B cell (primary cell): ENCODE measurements around the gene FOXN1. TPM values are rescaled to one million over a fixed set of nuclear protein-coding genes. Genes with fewer than 3 reads are reported as not detected.

Experiments used
- ATAC-seq: fragments of 200-7000 bp; cut with Tn5 transposase; one replicate; pipeline ENCODE4 v1.10.0; 2021; ENCODE audit warnings: low read depth, mild to moderate bottlenecking, moderate number of reproducible peaks, moderate library complexity
- CTCF ChIA-PET: fragments of 350-600 bp; sonication (Branson Sonifier 250); formaldehyde crosslinking; loops from one replicate; lab custom pipeline; 2021; ENCODE audit warnings: antibody characterized with exemption, inconsistent platforms; lab: Charles Lee
- POLR2A ChIA-PET: fragments of 350-600 bp; sonication (Branson Sonifier 250); formaldehyde crosslinking; loops from one replicate; lab custom pipeline; 2021; ENCODE audit warnings: antibody characterized with exemption; lab: Charles Lee
- DNase-seq: peaks from one replicate; pipeline ENCODE4 v3.0.0; 2013
- H2AFZ ChIP-seq: 2 replicates; pipeline ENCODE4 v1.6.1; 2012; ENCODE audit warnings: mild to moderate bottlenecking, low read depth, low read length; ENCODE audit not compliant: insufficient read depth, poor library complexity, severe bottlenecking
- H3K27ac ChIP-seq, 2 donors: 1 replicate in 1 of 2; 2 replicates in 1 of 2; pipeline ENCODE4 v1.5.1; 2012 to 2013; ENCODE audit warnings: low read length in 2 of 2, mild to moderate bottlenecking in 2 of 2, moderate library complexity in 1 of 2
- H3K27me3 ChIP-seq, 4 experiments: fragments of 200-600 bp in 1 of 4; sonication (generic) in 1 of 4; replicated peaks in 1 of 4; 1 replicate in 2 of 4; 2 replicates in 2 of 4; pipeline versions ENCODE4 v1.6.1 to v1.7.0; 2013 to 2016; ENCODE audit warnings: low read length in 3 of 4, mild to moderate bottlenecking in 2 of 4, mixed read lengths in 1 of 4, moderate library complexity in 1 of 4; ENCODE audit not compliant: insufficient read depth in 4 of 4, control insufficient read depth in 3 of 4; ENCODE audit errors: control extremely low read depth in 1 of 4
- H3K36me3 ChIP-seq, 2 experiments: replicated peaks in 1 of 2; 1 replicate in 1 of 2; 2 replicates in 1 of 2; pipeline versions ENCODE4 v1.6.1 to v1.7.1; 2013; ENCODE audit warnings: low read length in 1 of 2; ENCODE audit not compliant: insufficient read depth in 2 of 2, control insufficient read depth in 1 of 2; ENCODE audit errors: control extremely low read depth in 1 of 2, extremely low read depth in 1 of 2
- H3K4me1 ChIP-seq, 2 donors: fragments of 200-600 bp in 1 of 2; sonication (generic) in 1 of 2; 1 replicate in 1 of 2; 2 replicates in 1 of 2; pipeline versions ENCODE4 v1.5.1 to v1.6.1; 2013 to 2017; ENCODE audit warnings: low read length in 2 of 2; ENCODE audit not compliant: control insufficient read depth in 2 of 2, insufficient read depth in 2 of 2
- H3K4me2 ChIP-seq: replicated peaks from 2 replicates; pipeline ENCODE3; 2012; ENCODE audit warnings: mild to moderate bottlenecking, low read depth, low read length; ENCODE audit not compliant: poor library complexity, severe bottlenecking
- H3K4me3 ChIP-seq, 5 experiments: fragments of 200-600 bp in 1 of 5; sonication (generic) in 1 of 5; 1 replicate in 3 of 5; 2 replicates in 2 of 5; pipeline versions ENCODE4 v1.5.1 to v1.7.0; 2011 to 2016; ENCODE audit warnings: low read length in 4 of 5, mild to moderate bottlenecking in 4 of 5, low read depth in 2 of 5, control low read depth in 1 of 5, moderate library complexity in 1 of 5; ENCODE audit not compliant: insufficient read depth in 1 of 5; ENCODE audit errors: control extremely low read depth in 1 of 5, extremely low read depth in 1 of 5
- H3K79me2 ChIP-seq: fragments of 200-600 bp; sonication (generic); one replicate; pipeline ENCODE4 v1.6.0; 2016; ENCODE audit warnings: low read length; ENCODE audit not compliant: control insufficient read depth, insufficient read depth
- H3K9ac ChIP-seq: fragments of 200-600 bp; sonication (generic); 2 replicates; pipeline ENCODE4 v1.6.1; 2017; ENCODE audit warnings: mild to moderate bottlenecking, low read length, moderate library complexity
- H3K9me3 ChIP-seq, 3 donors: one replicate each; pipeline versions ENCODE4 v1.6.1 to v1.7.1; 2013; ENCODE audit warnings: low read length in 2 of 3; ENCODE audit not compliant: control insufficient read depth in 2 of 3, insufficient read depth in 1 of 3; ENCODE audit errors: control extremely low read depth in 1 of 3
- H4K20me1 ChIP-seq: 2 replicates; pipeline ENCODE4 v1.6.0; 2012; ENCODE audit warnings: mild to moderate bottlenecking, low read length; ENCODE audit not compliant: insufficient read depth, control insufficient read depth, poor library complexity, severe bottlenecking
- H3K27ac Mint-ChIP-seq: one replicate; pipeline ENCODE4 v1.8.0; 2021; ENCODE audit warnings: mixed read lengths
- H3K27me3 Mint-ChIP-seq: one replicate; pipeline ENCODE4 v1.8.0; 2021; ENCODE audit warnings: mixed read lengths
- H3K4me1 Mint-ChIP-seq: one replicate; pipeline ENCODE4 v1.8.0; 2021; ENCODE audit warnings: mixed read lengths
- H3K4me3 Mint-ChIP-seq: one replicate; pipeline ENCODE4 v1.8.0; 2021; ENCODE audit warnings: mixed read lengths
- H3K9me3 Mint-ChIP-seq: one replicate; pipeline ENCODE4 v1.8.0; 2022; ENCODE audit warnings: mixed read lengths; ENCODE audit not compliant: insufficient read depth
- EZH2 ChIP-seq: IDR thresholded peaks from 2 replicates; pipeline ENCODE4 v1.6.1; 2012; ENCODE audit warnings: borderline replicate concordance, low read depth, mild to moderate bottlenecking, moderate library complexity, low read length; ENCODE audit not compliant: insufficient read depth, poor library complexity, severe bottlenecking
- WGBS: methylation state at CpG from one replicate; pipeline ENCODE4 v1.1.5; 2013; ENCODE audit warnings: missing lambda C conversion rate; ENCODE audit not compliant: insufficient coverage; 5-methylcytosine and 5-hydroxymethylcytosine counted together
- intact Hi-C: fragments of 100-400 bp; cut with micrococcal nuclease; formaldehyde crosslinking; loops from one replicate; pipeline ENCODE4 v1.10.0; 2022
- polyA plus RNA-seq: library from polyadenylated mRNA; depleted of rRNA; stranded (reverse); fragments of >200 nt; gene quantifications from 2 replicates; pipeline ENCODE4 v1.2.3, GENCODE V29; 2012
- total RNA-seq, 2 donors: library from RNA; stranded (reverse); fragments of 120-200 nt in 1 of 2; gene quantifications; 1 replicate in 1 of 2; 2 replicates in 1 of 2; pipeline versions ENCODE4 v1.2.3 to v1.2.4, GENCODE V29; 2013 to 2022
- TF ChIP-seq, protein P1 (sequence below): fragments of 200-600 bp; IDR thresholded peaks from one replicate; pipeline ENCODE4 v1.8.0; 2022; ENCODE audit warnings: antibody characterized with exemption, mild to moderate bottlenecking

Gene FOXN1
- total and polyA plus RNA-seq, 2 donors (not counting 1 experiment from before 2014, with no cell fraction given) = not detected

DNA sequence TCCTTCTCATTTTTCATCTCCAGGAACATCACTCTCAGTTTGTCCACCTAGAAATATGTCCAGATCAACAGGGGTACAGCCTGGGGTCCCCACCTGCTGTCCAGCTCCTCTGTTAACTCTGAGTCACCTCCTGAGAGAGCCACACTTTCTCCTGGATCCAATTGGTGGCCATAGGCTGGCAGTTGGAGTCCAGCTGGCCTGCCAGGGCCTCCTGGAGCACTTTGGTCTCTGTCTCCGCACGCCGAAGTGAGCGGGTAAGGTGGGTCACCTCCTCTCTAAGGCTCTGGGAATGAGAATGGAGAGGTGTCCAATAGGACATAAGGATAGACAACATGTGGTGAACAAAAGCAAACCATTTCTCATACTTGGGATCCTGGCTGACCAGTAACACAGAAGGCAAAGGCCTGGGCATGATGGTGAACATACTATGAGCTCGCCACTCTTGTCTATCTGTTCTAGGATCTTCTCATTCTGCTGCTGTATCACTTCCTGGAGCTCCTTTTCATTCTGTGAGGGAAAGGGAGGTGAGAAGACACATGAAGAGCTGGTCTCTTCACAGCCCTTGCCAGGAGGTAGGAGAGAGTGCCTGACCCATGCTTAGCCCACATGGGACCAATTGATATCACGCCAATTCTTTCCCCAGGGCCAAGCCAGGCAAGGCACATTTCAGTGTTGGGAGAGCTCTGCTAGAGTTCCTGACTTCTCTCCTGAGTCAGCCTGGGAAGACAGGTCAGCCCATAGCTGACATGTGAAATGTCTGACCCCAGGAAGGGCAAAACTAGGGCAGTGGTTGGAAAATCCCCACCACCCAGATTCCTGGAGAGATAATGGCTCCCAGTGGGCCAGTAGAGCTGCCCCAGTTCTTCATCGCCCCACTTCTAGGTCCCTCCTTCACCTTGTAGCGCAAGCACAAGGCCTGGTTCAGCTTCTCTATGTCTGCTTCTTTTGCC is 72.4 kb downstream of the FOXN1 start:
- WGBS = 100% methylated on average over 6 of the region's 8 CpGs
- TF ChIP-seq, protein P1, sequence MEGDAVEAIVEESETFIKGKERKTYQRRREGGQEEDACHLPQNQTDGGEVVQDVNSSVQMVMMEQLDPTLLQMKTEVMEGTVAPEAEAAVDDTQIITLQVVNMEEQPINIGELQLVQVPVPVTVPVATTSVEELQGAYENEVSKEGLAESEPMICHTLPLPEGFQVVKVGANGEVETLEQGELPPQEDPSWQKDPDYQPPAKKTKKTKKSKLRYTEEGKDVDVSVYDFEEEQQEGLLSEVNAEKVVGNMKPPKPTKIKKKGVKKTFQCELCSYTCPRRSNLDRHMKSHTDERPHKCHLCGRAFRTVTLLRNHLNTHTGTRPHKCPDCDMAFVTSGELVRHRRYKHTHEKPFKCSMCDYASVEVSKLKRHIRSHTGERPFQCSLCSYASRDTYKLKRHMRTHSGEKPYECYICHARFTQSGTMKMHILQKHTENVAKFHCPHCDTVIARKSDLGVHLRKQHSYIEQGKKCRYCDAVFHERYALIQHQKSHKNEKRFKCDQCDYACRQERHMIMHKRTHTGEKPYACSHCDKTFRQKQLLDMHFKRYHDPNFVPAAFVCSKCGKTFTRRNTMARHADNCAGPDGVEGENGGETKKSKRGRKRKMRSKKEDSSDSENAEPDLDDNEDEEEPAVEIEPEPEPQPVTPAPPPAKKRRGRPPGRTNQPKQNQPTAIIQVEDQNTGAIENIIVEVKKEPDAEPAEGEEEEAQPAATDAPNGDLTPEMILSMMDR = no peak
- no peak for TF ChIP-seq EZH2
- H3K4me2 ChIP-seq = no peak overlapping the region
- Mint-ChIP-seq H3K27ac (no peak overlapping the region), H3K4me1 (peaks cover 14% of the 10 kb centered on the region), H3K9me3 (no peaks in the 10 kb centered on the region), H3K27me3 (no peaks in the 10 kb centered on the region), H3K4me3 (no peak overlapping the region)
- no peak overlapping the region for H2AFZ ChIP-seq
- no peak overlapping the region for H3K27ac ChIP-seq
- ATAC-seq (no peak), DNase-seq (no peak)
- no peaks in the 10 kb centered on the region for H3K27me3 ChIP-seq
- H4K20me1 ChIP-seq = no peaks in the 10 kb centered on the region
- peaks cover 0 to 3% of the 10 kb centered on the region in 2 experiments for H3K36me3 ChIP-seq
- intact Hi-C loops = loop anchor here (10.0 kb wide), 1 partner anchor 136 kb away; the partner anchor contains the start of genes PROCA1, RAB34 and RPL23A
- ChIA-PET POLR2A (interaction anchor here (1.3 kb wide), 1 partner anchor 19 kb away, joined by 3 read pairs; no protein-coding TSS in a partner anchor), CTCF (interaction anchor here (0.7 to 2.5 kb wide), 5 partner anchors 8 to 220 kb away, joined by 3 to 6 read pairs (median 3); no protein-coding TSS in a partner anchor)
- no peak overlapping the region for H3K9ac ChIP-seq
- no peaks in the 10 kb centered on the region for H3K9me3 ChIP-seq
- H3K4me3 ChIP-seq = no peak overlapping the region
- peaks cover 10 to 17% of the 10 kb centered on the region in 2 donors for H3K4me1 ChIP-seq
- peaks cover 30% of the 10 kb centered on the region for H3K79me2 ChIP-seq
